ENCODE results near the gene HPCAL4. TPM values are rescaled to one million over a fixed set of nuclear protein-coding genes. Genes with fewer than 3 reads are reported as not detected.
A peak's percentile ranks its signal among the peaks of the same experiment; 100 is the strongest.

Gene HPCAL4
- total RNA-seq, 2 donors from 2014 or later: not detected

DNA sequence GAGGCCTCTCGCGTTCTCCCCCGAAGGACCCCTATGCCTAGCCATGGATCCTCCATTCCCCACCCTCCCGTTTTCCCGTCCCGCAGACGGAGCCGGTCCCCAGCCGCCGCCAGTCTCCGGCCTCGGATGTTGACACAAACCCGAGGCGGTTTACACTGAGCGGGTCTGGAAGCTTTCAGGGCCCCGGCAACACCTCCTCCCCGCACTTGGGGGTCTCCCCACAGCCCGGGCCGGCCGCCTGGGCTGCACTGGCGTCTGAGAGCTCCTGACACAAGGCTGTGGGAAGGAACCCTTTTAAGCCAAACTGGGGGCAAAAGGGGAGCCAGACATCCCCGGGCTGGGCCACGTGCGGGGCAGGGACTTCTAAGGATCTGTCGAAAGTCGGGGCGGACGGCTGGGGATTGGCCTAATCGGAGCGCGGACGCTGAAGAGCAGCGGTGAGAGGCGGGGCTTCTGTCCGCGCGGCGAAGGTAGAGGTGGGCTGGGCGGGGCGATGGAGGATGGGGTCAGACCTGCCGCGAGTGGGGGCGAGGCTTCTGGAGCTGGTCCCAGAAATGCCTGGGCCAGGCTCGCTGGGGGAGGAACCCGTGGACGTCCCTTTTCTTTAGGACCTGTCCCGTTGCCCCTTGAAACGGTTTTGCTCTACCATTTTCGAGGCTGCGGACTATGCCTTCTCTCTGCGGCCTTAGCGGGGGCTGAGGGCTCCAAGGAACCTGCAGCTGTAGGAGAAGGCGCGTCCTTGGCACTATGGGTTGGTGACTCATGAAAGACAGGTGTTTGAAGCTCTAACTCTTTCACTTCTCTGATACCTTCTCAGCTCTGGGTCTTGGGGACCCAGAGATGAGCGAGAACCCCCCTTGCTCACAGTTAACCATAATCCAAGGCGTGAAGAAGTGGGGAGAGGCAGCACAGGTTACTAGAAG lies 1.2 kb upstream of the HPCAL4 start:
- no peaks in the 10 kb centered on the region for H3K36me3 ChIP-seq (ENCODE audit: control insufficient read depth, insufficient read depth, low read length)
- H3K9me3 Mint-ChIP-seq: no peaks in the 10 kb centered on the region
- no peaks in the 10 kb centered on the region for H3K4me1 Mint-ChIP-seq
- H3K4me3 ChIP-seq (ENCODE audit: low read length): no peak overlapping the region
- H3K36me3 Mint-ChIP-seq (ENCODE audit: low read depth): no peaks in the 10 kb centered on the region
- H3K4me1 ChIP-seq (ENCODE audit: control insufficient read depth, insufficient read depth, low read length): no peaks in the 10 kb centered on the region
- H3K27ac Mint-ChIP-seq: no peak overlapping the region
- peak; percentile 84 for DNase-seq
- no peak overlapping the region for H3K4me3 Mint-ChIP-seq
- peaks cover 100% of the 10 kb centered on the region for H3K27me3 ChIP-seq (ENCODE audit: control insufficient read depth, insufficient read depth, low read length, poor library complexity, severe bottlenecking)
- peaks cover 100% of the 10 kb centered on the region for H3K27me3 Mint-ChIP-seq (ENCODE audit: insufficient read depth)
- 15 to 20% methylated on average over 38 to 56 of the region's 56 CpGs for WGBS, 2 experiments (ENCODE audit: insufficient coverage in 1 of 2, insufficient read length in 1 of 2)
- TF ChIP-seq, protein P1, sequence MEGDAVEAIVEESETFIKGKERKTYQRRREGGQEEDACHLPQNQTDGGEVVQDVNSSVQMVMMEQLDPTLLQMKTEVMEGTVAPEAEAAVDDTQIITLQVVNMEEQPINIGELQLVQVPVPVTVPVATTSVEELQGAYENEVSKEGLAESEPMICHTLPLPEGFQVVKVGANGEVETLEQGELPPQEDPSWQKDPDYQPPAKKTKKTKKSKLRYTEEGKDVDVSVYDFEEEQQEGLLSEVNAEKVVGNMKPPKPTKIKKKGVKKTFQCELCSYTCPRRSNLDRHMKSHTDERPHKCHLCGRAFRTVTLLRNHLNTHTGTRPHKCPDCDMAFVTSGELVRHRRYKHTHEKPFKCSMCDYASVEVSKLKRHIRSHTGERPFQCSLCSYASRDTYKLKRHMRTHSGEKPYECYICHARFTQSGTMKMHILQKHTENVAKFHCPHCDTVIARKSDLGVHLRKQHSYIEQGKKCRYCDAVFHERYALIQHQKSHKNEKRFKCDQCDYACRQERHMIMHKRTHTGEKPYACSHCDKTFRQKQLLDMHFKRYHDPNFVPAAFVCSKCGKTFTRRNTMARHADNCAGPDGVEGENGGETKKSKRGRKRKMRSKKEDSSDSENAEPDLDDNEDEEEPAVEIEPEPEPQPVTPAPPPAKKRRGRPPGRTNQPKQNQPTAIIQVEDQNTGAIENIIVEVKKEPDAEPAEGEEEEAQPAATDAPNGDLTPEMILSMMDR (conservative IDR thresholded peaks at IDR 0.05): no peak
- no peak overlapping the region for H3K9ac ChIP-seq (ENCODE audit: extremely low read depth, low read length, poor library complexity, severe bottlenecking)
- no peaks in the 10 kb centered on the region for H3K9me3 ChIP-seq (ENCODE audit: control insufficient read depth, low read length)
- H3K27ac ChIP-seq (ENCODE audit: low read depth, low read length): no peak overlapping the region

DNA sequence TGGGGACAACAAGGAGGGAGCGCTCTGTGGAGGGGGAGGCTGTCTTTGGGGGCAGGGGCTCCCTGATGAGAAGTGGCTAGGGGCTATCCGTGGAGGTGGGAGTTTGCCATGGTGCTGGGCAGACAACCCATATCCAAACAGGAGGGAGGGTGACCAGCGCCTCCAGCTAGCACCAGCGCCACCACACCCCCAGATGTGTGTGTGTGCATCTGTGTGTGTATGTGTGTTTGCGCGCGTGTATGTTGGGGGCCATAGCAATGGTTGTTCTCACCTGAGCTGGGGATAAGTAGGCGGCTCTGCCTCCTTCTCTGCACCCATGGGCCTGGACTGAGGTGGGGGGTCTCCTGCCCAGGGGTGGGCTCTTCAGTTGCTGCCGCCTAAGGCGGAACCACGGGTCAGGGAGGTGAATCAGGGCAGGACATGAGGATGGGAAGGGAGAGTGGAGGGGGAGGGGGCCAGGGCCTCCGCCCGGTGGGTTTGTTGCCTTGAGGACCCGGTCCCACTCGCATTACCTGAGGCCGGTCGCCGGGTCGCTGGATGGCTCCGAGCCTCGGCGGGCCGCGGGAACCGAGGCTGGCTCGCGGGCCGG lies 345 bp downstream of the HPCAL4 start:
- TF ChIP-seq, protein P1 (conservative IDR thresholded peaks at IDR 0.05): no peak
- H3K4me3 ChIP-seq (ENCODE audit: low read length): no peak overlapping the region
- no peaks in the 10 kb centered on the region for H3K9me3 ChIP-seq (ENCODE audit: control insufficient read depth, low read length)
- 15 to 18% methylated on average over 14 to 28 of the region's 28 CpGs for WGBS, 2 experiments (ENCODE audit: insufficient coverage in 1 of 2, insufficient read length in 1 of 2)
- Mint-ChIP-seq H3K27me3 (ENCODE audit: insufficient read depth) (peaks cover 100% of the 10 kb centered on the region), H3K36me3 (ENCODE audit: low read depth) (no peaks in the 10 kb centered on the region), H3K27ac (no peak overlapping the region), H3K4me3 (no peak overlapping the region), H3K4me1 (no peaks in the 10 kb centered on the region), H3K9me3 (no peaks in the 10 kb centered on the region)
- no peaks in the 10 kb centered on the region for H3K36me3 ChIP-seq (ENCODE audit: control insufficient read depth, insufficient read depth, low read length)
- H3K9ac ChIP-seq (ENCODE audit: extremely low read depth, low read length, poor library complexity, severe bottlenecking): no peak overlapping the region
- no peak for DNase-seq
- no peak overlapping the region for H3K27ac ChIP-seq (ENCODE audit: low read depth, low read length)
- H3K27me3 ChIP-seq (ENCODE audit: control insufficient read depth, insufficient read depth, low read length, poor library complexity, severe bottlenecking): peaks cover 100% of the 10 kb centered on the region
- H3K4me1 ChIP-seq (ENCODE audit: control insufficient read depth, insufficient read depth, low read length): no peaks in the 10 kb centered on the region

DNA sequence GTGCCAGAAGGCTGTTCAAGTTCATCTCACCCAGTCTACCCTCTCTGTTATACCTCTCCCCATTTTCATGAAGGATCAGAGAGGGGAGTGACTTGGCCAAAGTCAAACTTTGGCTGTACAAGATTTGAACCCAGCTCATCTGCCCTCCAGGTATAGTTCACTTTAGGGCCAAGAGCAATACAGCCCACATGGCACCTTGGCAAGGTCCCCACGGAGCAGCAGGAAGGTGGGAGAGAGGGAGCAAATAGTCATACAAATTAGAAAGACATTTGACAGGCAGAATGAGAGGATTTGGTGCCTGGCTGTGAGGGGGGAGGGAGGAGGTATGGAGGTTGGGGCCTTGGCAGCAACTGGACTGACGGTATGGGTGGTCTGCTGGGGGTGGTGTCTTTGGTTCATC lies 1.0 kb downstream of the HPCAL4 start:
- Histone ChIP-seq H3K9ac (ENCODE audit: extremely low read depth, low read length, poor library complexity, severe bottlenecking) (no peak overlapping the region), H3K36me3 (ENCODE audit: control insufficient read depth, insufficient read depth, low read length) (no peaks in the 10 kb centered on the region), H3K27me3 (ENCODE audit: control insufficient read depth, insufficient read depth, low read length, poor library complexity, severe bottlenecking) (peaks cover 97% of the 10 kb centered on the region), H3K9me3 (ENCODE audit: control insufficient read depth, low read length) (no peaks in the 10 kb centered on the region), H3K4me1 (ENCODE audit: control insufficient read depth, insufficient read depth, low read length) (no peaks in the 10 kb centered on the region), H3K4me3 (ENCODE audit: low read length) (no peak overlapping the region), H3K27ac (ENCODE audit: low read depth, low read length) (no peak overlapping the region)
- H3K27ac Mint-ChIP-seq: no peak overlapping the region
- peaks cover 100% of the 10 kb centered on the region for H3K27me3 Mint-ChIP-seq (ENCODE audit: insufficient read depth)
- H3K9me3 Mint-ChIP-seq: no peaks in the 10 kb centered on the region
- H3K4me3 Mint-ChIP-seq: no peak overlapping the region
- no peaks in the 10 kb centered on the region for H3K36me3 Mint-ChIP-seq (ENCODE audit: low read depth)
- TF ChIP-seq, protein P1 (conservative IDR thresholded peaks at IDR 0.05): no peak
- no peaks in the 10 kb centered on the region for H3K4me1 Mint-ChIP-seq
- no peak for DNase-seq
- 10 to 11% methylated on average over 2 of the region's 2 CpGs for WGBS, 2 experiments (ENCODE audit: insufficient coverage in 1 of 2, insufficient read length in 1 of 2)
